ENCODE measurements around the gene MORN4.
A peak's percentile ranks its signal among the peaks of the same experiment; 100 is the strongest.
"Not testable (repeated sequence)": the region's sequence is repeated elsewhere in the genome, so short reads cannot be mapped to it uniquely, and the experiment has no call there.

The MORN4 gene

GRCh38 chr10:97640868-97641811 lies 7.8 kb upstream of the MORN4 start:
- DNase-seq = peak in 1 of 5 experiments; percentile 39

GRCh38 chr10:97640174-97640867 lies 7.0 kb upstream of the MORN4 start, which contains the start of gene PI4K2A:
PI4K2A (plus strand) TSS chr10:97640671; CDS start chr10:97640743, 72 bp downstream.
- DNase-seq = peak; percentile 93 to 99 (median 99)

GRCh38 chr10:97639090-97639489 lies 5.8 kb upstream of the MORN4 start:
- DNase-seq = not testable (repeated sequence)

GRCh38 chr10:97635577-97635976 lies 2.3 kb upstream of the MORN4 start:
- DNase-seq = no peak

GRCh38 chr10:97633921-97634320 lies 621 bp upstream of the MORN4 start:
- DNase-seq = peak in 1 of 5 experiments; percentile 36

- no peak for DNase-seq
Measured at GRCh38 chr10:97631098-97631497, 2.2 kb downstream of the MORN4 start.

GRCh38 chr10:97629289-97629688 lies 4.0 kb downstream of the MORN4 start:
- no peak for DNase-seq

- DNase-seq = no peak
Measured at GRCh38 chr10:97628228-97628627, 5.1 kb downstream of the MORN4 start.

GRCh38 chr10:97627731-97628130 lies 5.6 kb downstream of the MORN4 start:
- no peak for DNase-seq

- DNase-seq = no peak
Measured at GRCh38 chr10:97623277-97623676, 10.0 kb downstream of the MORN4 start.

GRCh38 chr10:97618733-97619132 lies 14.6 kb downstream of the MORN4 start:
- no peak for DNase-seq

GRCh38 chr10:97618285-97618684 lies 15.0 kb downstream of the MORN4 start:
- DNase-seq = no peak

- peak in 1 of 5 experiments; percentile 8 for DNase-seq
Measured at GRCh38 chr10:97612386-97612785, 20.9 kb downstream of the MORN4 start.

- DNase-seq = no peak
Measured at GRCh38 chr10:97611473-97611872, 21.8 kb downstream of the MORN4 start.

- no peak for DNase-seq
Measured at GRCh38 chr10:97608991-97609561, 24.2 kb downstream of the MORN4 start.

- no peak for DNase-seq
Measured at GRCh38 chr10:97607095-97607636, 26.1 kb downstream of the MORN4 start.

GRCh38 chr10:97601268-97602215 lies 31.8 kb downstream of the MORN4 start:
- no peak for DNase-seq

GRCh38 chr10:97600616-97601015 lies 32.7 kb downstream of the MORN4 start:
- no peak for DNase-seq

- no peak for DNase-seq
Measured at GRCh38 chr10:97599272-97599619, 34.1 kb downstream of the MORN4 start.

- DNase-seq = no peak
Measured at GRCh38 chr10:97598407-97599271, 34.7 kb downstream of the MORN4 start.

GRCh38 chr10:97597778-97598177 lies 35.5 kb downstream of the MORN4 start:
- DNase-seq = no peak
